PC-3 (cell line): ENCODE measurements around the gene MAB21L2. TPM values are rescaled to one million over a fixed set of nuclear protein-coding genes. Genes with fewer than 3 reads are reported as not detected.
A peak's percentile ranks its signal among the peaks of the same experiment; 100 is the strongest.

Source experiments
- ATAC-seq: fragments of 200-7000 bp; cut with Tn5 transposase; 2 replicates; pipeline ENCODE4 v1.9.1; 2020; ENCODE audit warnings: mild to moderate bottlenecking, moderate library complexity
- BruUV-seq: library from RNA; stranded (reverse); fragments of 400-500 nt; replicated peaks from 2 replicates; lab custom pipeline; 2021; lab: Mats Ljungman, UMichigan
- CTCF ChIA-PET: fragments of 300-600 bp; sonication (Branson Sonifier 250); formaldehyde crosslinking; loops from one replicate; lab custom pipeline; 2022; ENCODE audit warnings: antibody characterized with exemption; lab: Charles Lee
- POLR2A ChIA-PET: fragments of 300-600 bp; sonication (Branson Sonifier 250); formaldehyde crosslinking; loops from one replicate; lab custom pipeline; 2022; ENCODE audit warnings: antibody characterized with exemption; ENCODE audit not compliant: unreplicated experiment; lab: Charles Lee
- DNase-seq: peaks from one replicate; pipeline ENCODE4 v3.0.0-alpha.2; 2015
- H2AFZ ChIP-seq: fragments of 300-600 bp; sonication (generic); 2 replicates; pipeline ENCODE4 v1.6.0; 2016; ENCODE audit warnings: antibody characterized with exemption, low read length
- H3F3A ChIP-seq: fragments of 300-600 bp; sonication (generic); one replicate; pipeline ENCODE4 v1.6.0; 2017; ENCODE audit warnings: antibody characterized with exemption, low read length, control low read depth, mild to moderate bottlenecking; ENCODE audit not compliant: unreplicated experiment
- H3K27ac ChIP-seq: fragments of 300-600 bp; sonication (generic); 2 replicates; pipeline ENCODE4 v1.5.1; 2016; ENCODE audit warnings: mild to moderate bottlenecking, low read length
- H3K27me3 ChIP-seq: fragments of 300-600 bp; sonication (generic); 2 replicates; pipeline ENCODE4 v1.6.1; 2016; ENCODE audit warnings: low read length, mixed read lengths
- H3K36me3 ChIP-seq: fragments of 300-600 bp; sonication (generic); 2 replicates; pipeline ENCODE4 v1.6.1; 2016; ENCODE audit warnings: low read depth, mixed run types, low read length, mixed read lengths
- H3K4me1 ChIP-seq: fragments of 300-600 bp; sonication (generic); 2 replicates; pipeline ENCODE4 v1.5.1; 2016; ENCODE audit warnings: low read length; ENCODE audit not compliant: insufficient read depth
- H3K4me2 ChIP-seq: fragments of 300-600 bp; sonication (generic); 2 replicates; pipeline ENCODE4 v1.6.0; 2016; ENCODE audit warnings: low read length
- H3K4me3 ChIP-seq: fragments of 300-600 bp; sonication (generic); 2 replicates; pipeline ENCODE4 v1.5.1; 2016; ENCODE audit warnings: mild to moderate bottlenecking, low read length, mixed read lengths
- H3K79me2 ChIP-seq: fragments of 300-600 bp; sonication (generic); 2 replicates; pipeline ENCODE4 v1.6.1; 2017; ENCODE audit warnings: low read length, mixed read lengths
- H3K9ac ChIP-seq: fragments of 300-600 bp; sonication (generic); 2 replicates; pipeline ENCODE4 v1.6.0; 2016; ENCODE audit warnings: mild to moderate bottlenecking, low read length
- H3K9me2 ChIP-seq: fragments of 300-600 bp; sonication (generic); replicated peaks from 2 replicates; pipeline ENCODE4 v1.6.1; 2016; ENCODE audit warnings: mixed run types, low read length, mixed read lengths
- H3K9me3 ChIP-seq: fragments of 300-600 bp; sonication (generic); 2 replicates; pipeline ENCODE4 v1.6.1; 2016; ENCODE audit warnings: low read length, mixed read lengths
- H4K20me1 ChIP-seq: fragments of 300-600 bp; sonication (generic); 2 replicates; pipeline ENCODE4 v1.6.1; 2016; ENCODE audit warnings: low read length, mixed read lengths
- CTCF ChIP-seq: fragments of 300-600 bp; sonication (generic); conservative IDR thresholded peaks from 2 replicates; pipeline ENCODE4 v1.5.1; 2017; ENCODE audit warnings: antibody characterized with exemption, low read depth, mild to moderate bottlenecking, low read length
- EZH2 ChIP-seq: fragments of 300-600 bp; sonication (generic); IDR thresholded peaks from one replicate; pipeline ENCODE4 v1.6.1; 2017; ENCODE audit warnings: antibody characterized with exemption, mild to moderate bottlenecking, low read length; ENCODE audit not compliant: unreplicated experiment
- EZH2phosphoT487 ChIP-seq: fragments of 300-600 bp; sonication (generic); IDR thresholded peaks from 2 replicates; pipeline ENCODE4 v1.6.1; 2018; ENCODE audit warnings: mild to moderate bottlenecking, antibody characterized with exemption, low read length, borderline replicate concordance
- intact Hi-C: fragments of 100-400 bp; cut with micrococcal nuclease; formaldehyde crosslinking; loops from 2 replicates; pipeline ENCODE4 v1.9.0; 2023
- total RNA-seq: library from RNA; depleted of rRNA; stranded (reverse); fragments of >200 nt; gene quantifications from 2 replicates; pipeline ENCODE4 v1.2.3, GENCODE V29; 2014

Gene MAB21L2
- total RNA-seq, 1 experiment from 2014 or later, result not detected

- Histone ChIP-seq H3K27ac (no peak overlapping the region), H2AFZ (no peak overlapping the region), H4K20me1 (no peaks in the 10 kb centered on the region), H3K36me3 (no peaks in the 10 kb centered on the region), H3K4me3 (no peak overlapping the region), H3K4me2 (no peak overlapping the region), H3K9me2 (no peaks in the 10 kb centered on the region), H3K9ac (no peak overlapping the region), H3K27me3 (no peaks in the 10 kb centered on the region), H3K79me2 (no peaks in the 10 kb centered on the region), H3F3A (no peaks in the 10 kb centered on the region), H3K9me3 (no peaks in the 10 kb centered on the region), H3K4me1 (no peaks in the 10 kb centered on the region)
- ATAC-seq, result no peak
- CTCF ChIA-PET, result no interaction called here
- BruUV-seq, result no TSS peak
- no peak for TF ChIP-seq CTCF
- no peak for TF ChIP-seq EZH2phosphoT487
- no peak for TF ChIP-seq EZH2
- POLR2A ChIA-PET, result interaction anchor here (0.6 kb wide), 1 partner anchor 42 kb away, joined by 8 read pairs; no protein-coding TSS in a partner anchor
- intact Hi-C loops, result no loop called here
- DNase-seq, result no peak
These were observed 9.5 kb downstream of the MAB21L2 start for GRCh38 chr4:150591406-150591805.

- ChIA-PET POLR2A (no interaction called here), CTCF (no interaction called here)
- Histone ChIP-seq H3K4me1 (no peaks in the 10 kb centered on the region), H2AFZ (no peak overlapping the region), H3K4me3 (no peak overlapping the region), H3K79me2 (no peaks in the 10 kb centered on the region), H3K9me3 (no peaks in the 10 kb centered on the region), H3K9ac (no peak overlapping the region), H3K4me2 (no peak overlapping the region), H3F3A (no peaks in the 10 kb centered on the region), H3K27me3 (no peaks in the 10 kb centered on the region), H3K36me3 (no peaks in the 10 kb centered on the region), H3K27ac (no peak overlapping the region), H3K9me2 (no peaks in the 10 kb centered on the region), H4K20me1 (no peaks in the 10 kb centered on the region)
- ATAC-seq (no peak), DNase-seq (no peak)
- BruUV-seq, result no TSS peak
- TF ChIP-seq CTCF (no peak), EZH2phosphoT487 (no peak), EZH2 (no peak)
- intact Hi-C loops, result no loop called here
These were observed 10.0 kb downstream of the MAB21L2 start for GRCh38 chr4:150591904-150592303.

GRCh38 chr4:150593996-150594395 lies 12.0 kb downstream of the MAB21L2 start:
- Histone ChIP-seq H3K79me2 (no peaks in the 10 kb centered on the region), H3K27me3 (no peaks in the 10 kb centered on the region), H3K4me2 (no peak overlapping the region), H3K4me3 (no peak overlapping the region), H3K9ac (no peak overlapping the region), H4K20me1 (no peaks in the 10 kb centered on the region), H3K27ac (no peak overlapping the region), H3K9me2 (no peaks in the 10 kb centered on the region), H2AFZ (no peak overlapping the region), H3F3A (no peaks in the 10 kb centered on the region), H3K9me3 (no peaks in the 10 kb centered on the region), H3K4me1 (no peaks in the 10 kb centered on the region), H3K36me3 (no peaks in the 10 kb centered on the region)
- DNase-seq (peak; percentile 25), ATAC-seq (peak; percentile 51)
- POLR2A ChIA-PET, result no interaction called here
- CTCF ChIA-PET, result interaction anchor here (1.1 kb wide), 1 partner anchor 285 kb away, joined by 3 read pairs; no protein-coding TSS in a partner anchor
- no TSS peak for BruUV-seq
- TF ChIP-seq EZH2phosphoT487, result no peak
- peak; percentile 52 for TF ChIP-seq CTCF
- TF ChIP-seq EZH2, result no peak
- intact Hi-C loops, result loop anchor here (1.0 kb wide), 2 partner anchors 131 to 294 kb away; no protein-coding TSS in a partner anchor
